ENCODE measurements around the gene HOXC6. TPM values are rescaled to one million over a fixed set of nuclear protein-coding genes. Genes with fewer than 3 reads are reported as not detected.
A peak's percentile ranks its signal among the peaks of the same experiment; 100 is the strongest.

The HOXC6 gene
- total RNA-seq, 2 experiments from 2014 or later = not detected

- intact Hi-C loops (cut with DNase I, micrococcal nuclease) = no loop called here
These were observed 15.4 kb upstream of the HOXC6 start for GRCh38 chr12:54012631-54013409.

GRCh38 chr12:54014377-54015017, 13.7 kb upstream of the HOXC6 start:
- no peaks in the 10 kb centered on the region for H3K36me3 Mint-ChIP-seq (ENCODE audit: low read depth)
- H3K4me1 Mint-ChIP-seq (ENCODE audit: low read depth) = peaks cover 38% of the 10 kb centered on the region
- H3K4me3 Mint-ChIP-seq = peak overlapping the region; percentile 56
- intact Hi-C loops (cut with DNase I, micrococcal nuclease) = loop anchor here in 1 of 2 experiments (2.0 kb wide), 1 partner anchor 14 kb away; the partner anchor contains the start of gene HOXC6
- no peak for TF ChIP-seq CTCF (IDR thresholded peaks at IDR 0.05)
- Histone ChIP-seq H3K27ac (ENCODE audit: low read depth in 1 of 2, low read length in 2 of 2) (no peak overlapping the region), H3K36me3 (ENCODE audit: insufficient read depth, low read length) (no peaks in the 10 kb centered on the region), H3K27me3 (ENCODE audit: control insufficient read depth in 1 of 2, insufficient read depth in 2 of 2, low read length in 2 of 2) (peaks cover 90 to 95% of the 10 kb centered on the region in 2 experiments), H3K9me3 (ENCODE audit: control insufficient read depth in 1 of 2, insufficient read depth in 1 of 2, low read length in 2 of 2) (peaks cover 0 to 37% of the 10 kb centered on the region in 2 experiments), H3K4me3 (ENCODE audit: low read length) (no peak overlapping the region), H3K4me1 (ENCODE audit: insufficient read depth, low read length) (peaks cover 52% of the 10 kb centered on the region)
- ATAC-seq (ENCODE audit: poor library complexity) = no peak
- ChIA-PET POLR2A (no interaction called here), CTCF (no interaction called here)
- H3K27me3 Mint-ChIP-seq = peaks cover 93% of the 10 kb centered on the region
- no peak overlapping the region for H3K27ac Mint-ChIP-seq
- H3K9me3 Mint-ChIP-seq = no peaks in the 10 kb centered on the region
- no peak for DNase-seq

More at GRCh38 chr12:54012631-54013409, 15.4 kb upstream of the HOXC6 start:
- Mint-ChIP-seq H3K27me3 (peaks cover 100% of the 10 kb centered on the region), H3K9me3 (no peaks in the 10 kb centered on the region), H3K36me3 (ENCODE audit: low read depth) (no peaks in the 10 kb centered on the region), H3K4me1 (ENCODE audit: low read depth) (peaks cover 48% of the 10 kb centered on the region), H3K4me3 (no peak overlapping the region), H3K27ac (no peak overlapping the region)
- ChIA-PET POLR2A (interaction anchor here (1.0 kb wide), 1 partner anchor 9 kb away, joined by 3 read pairs; no protein-coding TSS in a partner anchor), CTCF (interaction anchor here (0.8 to 1.7 kb wide), 2 partner anchors 9 to 188 kb away, joined by 3 to 6 read pairs; no protein-coding TSS in a partner anchor)
- Histone ChIP-seq H3K36me3 (ENCODE audit: insufficient read depth, low read length) (no peaks in the 10 kb centered on the region), H3K4me1 (ENCODE audit: insufficient read depth, low read length) (peaks cover 53% of the 10 kb centered on the region), H3K9me3 (ENCODE audit: control insufficient read depth in 1 of 2, insufficient read depth in 1 of 2, low read length in 2 of 2) (peaks cover 0 to 30% of the 10 kb centered on the region in 2 experiments), H3K27me3 (ENCODE audit: control insufficient read depth in 1 of 2, insufficient read depth in 2 of 2, low read length in 2 of 2) (peaks cover 91 to 93% of the 10 kb centered on the region in 2 experiments), H3K4me3 (ENCODE audit: low read length) (no peak overlapping the region), H3K27ac (ENCODE audit: low read depth in 1 of 2, low read length in 2 of 2) (no peak overlapping the region)
- no peak for ATAC-seq (ENCODE audit: poor library complexity)
- no peak for TF ChIP-seq CTCF (IDR thresholded peaks at IDR 0.05)
- DNase-seq = no peak

- no peaks in the 10 kb centered on the region for H3K9me3 Mint-ChIP-seq
- intact Hi-C loops (cut with DNase I, micrococcal nuclease) = loop anchor here in 1 of 2 experiments (2.0 kb wide), 1 partner anchor 14 kb away; the partner anchor contains the start of gene HOXC6
- Histone ChIP-seq H3K36me3 (ENCODE audit: insufficient read depth, low read length) (no peaks in the 10 kb centered on the region), H3K4me3 (ENCODE audit: low read length) (no peak overlapping the region), H3K9me3 (ENCODE audit: control insufficient read depth in 1 of 2, insufficient read depth in 1 of 2, low read length in 2 of 2) (peaks cover 0 to 30% of the 10 kb centered on the region in 2 experiments), H3K4me1 (ENCODE audit: insufficient read depth, low read length) (peaks cover 48% of the 10 kb centered on the region), H3K27me3 (ENCODE audit: control insufficient read depth in 1 of 2, insufficient read depth in 2 of 2, low read length in 2 of 2) (peaks cover 88 to 95% of the 10 kb centered on the region in 2 experiments), H3K27ac (ENCODE audit: low read depth in 1 of 2, low read length in 2 of 2) (no peak overlapping the region)
- H3K27me3 Mint-ChIP-seq = peaks cover 93% of the 10 kb centered on the region
- H3K4me3 Mint-ChIP-seq = peak overlapping the region; percentile 56
- CTCF ChIA-PET = interaction anchor here (0.8 to 2.0 kb wide), 3 partner anchors 10 to 192 kb away, joined by 3 to 6 read pairs (median 4); no protein-coding TSS in a partner anchor
- TF ChIP-seq CTCF (IDR thresholded peaks at IDR 0.05) = no peak
- POLR2A ChIA-PET = interaction anchor here (1.7 to 2.1 kb wide), 2 partner anchors 38 to 172 kb away, joined by 4 to 6 read pairs; partner anchors contain the start of gene HOXC4
- peaks cover 31% of the 10 kb centered on the region for H3K4me1 Mint-ChIP-seq (ENCODE audit: low read depth)
- ATAC-seq (ENCODE audit: poor library complexity) (no peak), DNase-seq (no peak)
- H3K27ac Mint-ChIP-seq = no peak overlapping the region
- H3K36me3 Mint-ChIP-seq (ENCODE audit: low read depth) = no peaks in the 10 kb centered on the region
These were observed 13.0 kb upstream of the HOXC6 start for GRCh38 chr12:54015018-54015931.

Measured in CD4-positive, alpha-beta T cell (primary cell).